Measurements from ENCODE around the gene CELA1. TPM values are rescaled to one million over a fixed set of nuclear protein-coding genes. Genes with fewer than 3 reads are reported as not detected.

Gene CELA1
- total and polyA plus RNA-seq, 10 of the 15 experiments (the other 5 are each of a cell fraction or from before 2014, with no cell fraction given), result not detected

- TF ChIP-seq CUX1 (IDR thresholded peaks at IDR 0.05; ENCODE audit: insufficient replicate concordance, low read depth, low read length), result no peak
These were observed 17.5 kb upstream of the CELA1 start (continued) for GRCh38 chr12:51364001-51364400.

DNA sequence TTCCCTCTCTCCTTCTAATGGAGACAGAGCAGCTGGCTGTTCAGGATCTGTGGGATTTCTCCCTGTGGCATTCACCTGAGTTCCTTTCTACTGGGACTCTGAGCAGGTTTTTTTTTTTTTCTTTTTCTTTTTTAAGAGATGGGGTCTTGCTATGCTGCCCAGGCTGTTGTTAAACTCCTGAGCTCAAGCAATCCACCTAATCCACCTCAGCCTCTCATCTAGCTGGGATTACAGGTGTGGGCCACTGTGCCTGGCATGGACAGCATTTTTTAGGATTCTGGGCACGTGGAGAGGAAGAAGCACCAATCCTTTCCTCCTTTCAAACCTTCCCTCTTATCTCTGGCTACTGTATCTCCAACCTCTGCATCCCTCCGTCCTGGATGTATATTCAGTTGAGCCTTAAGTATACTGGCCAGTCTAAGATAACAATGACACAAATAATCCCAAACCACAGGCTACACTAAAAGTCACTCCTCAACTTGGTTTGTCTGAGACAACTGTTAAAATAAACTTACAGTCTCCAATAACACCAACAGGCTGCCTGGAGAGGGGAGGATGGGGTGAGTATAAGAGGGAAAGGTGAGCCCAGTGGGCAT, 16.4 kb upstream of the CELA1 start:
- BruUV-seq (replicated peaks), result no TSS peak
- no peak for FAIRE-seq
- ATAC-seq, result no peak
- CTCF ChIA-PET, result no interaction called here
- POLR2A ChIA-PET, result no interaction called here
- Histone ChIP-seq H3K27me3 (replicated peaks in 1 of 2; ENCODE audit: control insufficient read depth in 2 of 2, insufficient read depth in 2 of 2, low read length in 1 of 2) (no peaks in the 10 kb centered on the region), H3K4me3 (no peak overlapping the region), H3K9ac (ENCODE audit: control insufficient read depth, insufficient read depth, low read length) (no peak overlapping the region), H3K4me2 (ENCODE audit: control insufficient read depth, insufficient read depth) (no peak overlapping the region), H3K79me2 (ENCODE audit: control insufficient read depth, insufficient read depth, low read length) (no peaks in the 10 kb centered on the region), H2AFZ (ENCODE audit: control insufficient read depth, low read depth, low read length) (no peak overlapping the region), H3K36me3 (ENCODE audit: control insufficient read depth in 2 of 2, insufficient read depth in 2 of 2, low read length in 1 of 2) (peaks cover 0 to 10% of the 10 kb centered on the region in 2 experiments), H3K9me3 (replicated peaks; ENCODE audit: control insufficient read depth, insufficient read depth, low read length) (no peaks in the 10 kb centered on the region), H3K27ac (ENCODE audit: control insufficient read depth, insufficient read depth) (no peak overlapping the region), H3K4me1 (ENCODE audit: control insufficient read depth, insufficient read depth, low read length) (peaks cover 9% of the 10 kb centered on the region), H4K20me1 (ENCODE audit: control insufficient read depth, insufficient read depth) (no peaks in the 10 kb centered on the region)
- in situ Hi-C loops (cut with MboI), result no loop called here
- intact Hi-C loops (cut with micrococcal nuclease; ENCODE audit: unreplicated experiment), result no loop called here
- SMC1A ChIA-PET (ENCODE audit: uncharacterized antibody, unreplicated experiment), result interaction anchor here (0.6 kb wide), 1 partner anchor 595 kb away, joined by 3 read pairs; no protein-coding TSS in a partner anchor
- RAD21 ChIA-PET (ENCODE audit: unreplicated experiment), result no interaction called here
- 97% methylated on average over 2 of the region's 2 CpGs for WGBS (ENCODE audit: insufficient coverage, insufficient replicate concordance, low lambda C conversion rate, missing lambda C conversion rate)
- no peak for DNase-seq (ENCODE audit: low read depth, low spot score)
- TF ChIP-seq MXI1 (IDR thresholded peaks at IDR 0.05; ENCODE audit: low read depth, low read length), result no peak
- TF ChIP-seq CHD1 (IDR thresholded peaks at IDR 0.05; ENCODE audit: low read depth, low read length), result no peak
- TF ChIP-seq PAX5 (IDR thresholded peaks at IDR 0.05; ENCODE audit: borderline replicate concordance, low read depth, low read length), result no peak
- no peak for TF ChIP-seq EP300 (IDR thresholded peaks at IDR 0.05; ENCODE audit: borderline replicate concordance in 1 of 2, control insufficient read depth in 1 of 2, low read depth in 2 of 2, low read length in 2 of 2)
- no peak for TF ChIP-seq PML (IDR thresholded peaks at IDR 0.05; ENCODE audit: low read length)
- no peak for TF ChIP-seq GABPA (IDR thresholded peaks at IDR 0.05; ENCODE audit: low read depth)
- TF ChIP-seq SREBF1 (IDR thresholded peaks at IDR 0.05; ENCODE audit: low read length), result no peak
- TF ChIP-seq CEBPZ (IDR thresholded peaks at IDR 0.05; ENCODE audit: low read depth, low read length), result no peak
- TF ChIP-seq, protein P1, sequence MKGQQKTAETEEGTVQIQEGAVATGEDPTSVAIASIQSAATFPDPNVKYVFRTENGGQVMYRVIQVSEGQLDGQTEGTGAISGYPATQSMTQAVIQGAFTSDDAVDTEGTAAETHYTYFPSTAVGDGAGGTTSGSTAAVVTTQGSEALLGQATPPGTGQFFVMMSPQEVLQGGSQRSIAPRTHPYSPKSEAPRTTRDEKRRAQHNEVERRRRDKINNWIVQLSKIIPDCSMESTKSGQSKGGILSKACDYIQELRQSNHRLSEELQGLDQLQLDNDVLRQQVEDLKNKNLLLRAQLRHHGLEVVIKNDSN (IDR thresholded peaks at IDR 0.05; ENCODE audit: borderline replicate concordance, extremely low read length, insufficient read depth, low read depth, low read length), result no peak
- TF ChIP-seq SIX5 (IDR thresholded peaks at IDR 0.05; ENCODE audit: low read depth, low read length, severe bottlenecking), result no peak
